Fibroblast of lung (primary cell): ENCODE results near the gene TBX22. TPM values are rescaled to one million over a fixed set of nuclear protein-coding genes. Genes with fewer than 3 reads are reported as not detected.

ENCODE experiments used
- DNase-seq, 2 donors: peaks; one replicate each; pipeline versions ENCODE4 v3.0.0 to v3.0.0-alpha.2; 2010; ENCODE audit warnings: low read depth in 2 of 2
- H2AFZ ChIP-seq: 2 replicates; pipeline ENCODE4 v1.5.1; 2012; ENCODE audit warnings: low read length, control low read depth, inconsistent platforms
- H3K27ac ChIP-seq: 2 replicates; pipeline ENCODE4 v1.5.1; 2011; ENCODE audit warnings: low read length, control low read depth; ENCODE audit not compliant: insufficient read depth
- H3K27me3 ChIP-seq: 2 replicates; pipeline ENCODE4 v1.5.1; 2011; ENCODE audit warnings: mild to moderate bottlenecking, low read length; ENCODE audit not compliant: control insufficient read depth, insufficient read depth
- H3K36me3 ChIP-seq: 2 replicates; pipeline ENCODE4 v1.5.1; 2011; ENCODE audit warnings: low read length; ENCODE audit not compliant: control insufficient read depth, insufficient read depth
- H3K4me1 ChIP-seq: 2 replicates; pipeline ENCODE4 v1.5.1; 2011; ENCODE audit warnings: low read length; ENCODE audit not compliant: control insufficient read depth, insufficient read depth; ENCODE audit errors: extremely low read depth
- H3K4me2 ChIP-seq: 2 replicates; pipeline ENCODE4 v1.5.1; 2011; ENCODE audit warnings: low read length, control low read depth; ENCODE audit not compliant: insufficient read depth; ENCODE audit errors: extremely low read depth
- H3K4me3 ChIP-seq, 4 experiments: fragments of 200-600 bp in 1 of 4; sonication (generic) in 1 of 4; replicated peaks in 1 of 4; 2 replicates each; pipeline ENCODE4 v1.5.1; 2011 to 2016; ENCODE audit warnings: low read length in 4 of 4, low read depth in 3 of 4, mild to moderate bottlenecking in 3 of 4, control low read depth in 2 of 4, inconsistent platforms in 1 of 4, mixed read lengths in 1 of 4; ENCODE audit not compliant: insufficient read depth in 1 of 4; ENCODE audit errors: control extremely low read depth in 1 of 4
- H3K79me2 ChIP-seq: 2 replicates; pipeline ENCODE4 v1.5.1; 2012; ENCODE audit warnings: mild to moderate bottlenecking, low read length, inconsistent platforms; ENCODE audit not compliant: control insufficient read depth, insufficient read depth
- H3K9ac ChIP-seq: 2 replicates; pipeline ENCODE4 v1.5.1; 2011; ENCODE audit warnings: mild to moderate bottlenecking, low read length, control low read depth; ENCODE audit not compliant: insufficient read depth
- H3K9me3 ChIP-seq: 2 replicates; pipeline ENCODE4 v1.5.1; 2012; ENCODE audit warnings: low read depth, low read length; ENCODE audit not compliant: control insufficient read depth, insufficient read depth
- H4K20me1 ChIP-seq: 2 replicates; pipeline ENCODE4 v1.5.1; 2011; ENCODE audit warnings: low read length; ENCODE audit not compliant: control insufficient read depth, insufficient read depth; ENCODE audit errors: extremely low read depth
- CTCF ChIP-seq, 2 donors: IDR thresholded peaks in 1 of 2; conservative IDR thresholded peaks in 1 of 2; 1 replicate in 1 of 2; 2 replicates in 1 of 2; pipeline ENCODE4 v1.5.1; 2011 to 2012; ENCODE audit warnings: low read length in 2 of 2, control low read depth in 1 of 2, inconsistent platforms in 1 of 2, low read depth in 1 of 2, mild to moderate bottlenecking in 1 of 2
- EZH2 ChIP-seq: IDR thresholded peaks from 2 replicates; pipeline ENCODE4 v1.5.1; 2012; ENCODE audit warnings: low read length, control low read depth, mild to moderate bottlenecking; ENCODE audit errors: missing control alignments
- polyA plus RNA-seq, 2 donors: library from polyadenylated mRNA; depleted of rRNA in 1 of 2; stranded (reverse) in 1 of 2; unstranded in 1 of 2; fragments of >200 nt; gene quantifications; 2 replicates each; pipeline ENCODE4 v1.2.1, GENCODE V29; 2011 to 2012; ENCODE audit warnings: missing spikeins in 1 of 2
- total RNA-seq: library from RNA; depleted of rRNA; stranded (reverse); fragments of >200 nt; gene quantifications from 2 replicates; pipeline ENCODE4 v1.2.1, GENCODE V29; 2014

The TBX22 gene
- total and polyA plus RNA-seq, 2 donors (not counting 1 experiment from before 2014, with no cell fraction given) = not detected

GRCh38 chrX:80011522-80011921 is 3.0 kb upstream of the TBX22 start:
- no peak overlapping the region for H3K27ac ChIP-seq
- no peak overlapping the region for H3K9ac ChIP-seq
- no peak overlapping the region for H3K4me3 ChIP-seq
- no peaks in the 10 kb centered on the region for H3K9me3 ChIP-seq
- H2AFZ ChIP-seq = no peak overlapping the region
- H3K79me2 ChIP-seq = no peaks in the 10 kb centered on the region
- no peak for DNase-seq
- no peaks in the 10 kb centered on the region for H3K27me3 ChIP-seq
- no peak overlapping the region for H3K4me2 ChIP-seq
- H4K20me1 ChIP-seq = no peaks in the 10 kb centered on the region
- H3K4me1 ChIP-seq = no peaks in the 10 kb centered on the region
- no peak for TF ChIP-seq EZH2
- no peak for TF ChIP-seq CTCF (conservative IDR thresholded peaks at IDR 0.05 in 1 of 2, IDR thresholded peaks at IDR 0.05 in 1 of 2; ENCODE audit: low read depth in 1 of 2, low read length in 2 of 2)
- H3K36me3 ChIP-seq = no peaks in the 10 kb centered on the region

- H3K9me3 ChIP-seq = no peaks in the 10 kb centered on the region
- no peaks in the 10 kb centered on the region for H4K20me1 ChIP-seq
- H3K27me3 ChIP-seq = no peaks in the 10 kb centered on the region
- H3K36me3 ChIP-seq = no peaks in the 10 kb centered on the region
- no peaks in the 10 kb centered on the region for H3K4me1 ChIP-seq
- H3K4me3 ChIP-seq = no peak overlapping the region
- DNase-seq = no peak
- H3K27ac ChIP-seq = no peak overlapping the region
- H3K79me2 ChIP-seq = no peaks in the 10 kb centered on the region
- TF ChIP-seq EZH2 (no peak), CTCF (conservative IDR thresholded peaks at IDR 0.05 in 1 of 2, IDR thresholded peaks at IDR 0.05 in 1 of 2; ENCODE audit: low read depth in 1 of 2, low read length in 2 of 2) (no peak)
- no peak overlapping the region for H3K9ac ChIP-seq
- H2AFZ ChIP-seq = no peak overlapping the region
- H3K4me2 ChIP-seq = no peak overlapping the region
Observed at GRCh38 chrX:80016182-80016581, 1.6 kb downstream of the TBX22 start.

- no peaks in the 10 kb centered on the region for H3K9me3 ChIP-seq
- H3K4me2 ChIP-seq = no peak overlapping the region
- TF ChIP-seq EZH2 (no peak), CTCF (conservative IDR thresholded peaks at IDR 0.05 in 1 of 2, IDR thresholded peaks at IDR 0.05 in 1 of 2; ENCODE audit: low read depth in 1 of 2, low read length in 2 of 2) (no peak)
- no peak for DNase-seq
- H4K20me1 ChIP-seq = no peaks in the 10 kb centered on the region
- H2AFZ ChIP-seq = no peak overlapping the region
- H3K27me3 ChIP-seq = no peaks in the 10 kb centered on the region
- no peak overlapping the region for H3K27ac ChIP-seq
- H3K4me1 ChIP-seq = no peaks in the 10 kb centered on the region
- no peak overlapping the region for H3K4me3 ChIP-seq
- no peaks in the 10 kb centered on the region for H3K36me3 ChIP-seq
- no peaks in the 10 kb centered on the region for H3K79me2 ChIP-seq
- no peak overlapping the region for H3K9ac ChIP-seq
Observed at GRCh38 chrX:80021621-80022020, 7.1 kb downstream of the TBX22 start.
